HL-60 (cell line): ENCODE data around the gene CFAP100.

Experiments
- DNase-seq, 2 experiments: peaks; one replicate each; pipeline ENCODE4 v3.0.0-alpha.2; 2010 to 2020; ENCODE audit warnings: low read depth in 1 of 2, low spot score in 1 of 2
- H3K27ac ChIP-seq: fragments of 250-450 bp; sonication (Bioruptor Pico); replicated peaks from 2 replicates; pipeline ENCODE4 v1.5.1; 2020; ENCODE audit warnings: mild to moderate bottlenecking, moderate library complexity
- H3K27me3 ChIP-seq: fragments of 250-450 bp; sonication (Bioruptor Pico); 2 replicates; pipeline ENCODE4 v1.5.1; 2021; ENCODE audit warnings: mild to moderate bottlenecking, moderate library complexity; ENCODE audit not compliant: insufficient read depth, poor library complexity, severe bottlenecking
- H3K4me3 ChIP-seq: replicated peaks from 2 replicates; pipeline ENCODE4 v1.5.1; 2011; ENCODE audit warnings: mild to moderate bottlenecking, control low read depth, low read length; ENCODE audit not compliant: insufficient read depth
- GABPA ChIP-seq: IDR thresholded peaks from 2 replicates; pipeline ENCODE4 v1.6.1; 2012; ENCODE audit warnings: low read depth
- POLR2AphosphoS5 ChIP-seq: IDR thresholded peaks from 2 replicates; pipeline ENCODE4 v1.6.1; 2012; ENCODE audit warnings: low read depth
- SPI1 ChIP-seq: IDR thresholded peaks from 2 replicates; pipeline ENCODE4 v1.6.1; 2012; ENCODE audit warnings: low read depth, mild to moderate bottlenecking, borderline replicate concordance
- TF ChIP-seq, protein P1 (sequence below): IDR thresholded peaks from 2 replicates; pipeline ENCODE4 v1.6.1; 2012; ENCODE audit warnings: low read depth; ENCODE audit not compliant: insufficient replicate concordance
- TF ChIP-seq, protein P2 (sequence below): IDR thresholded peaks from one replicate; pipeline ENCODE4 v1.5.1; 2011; ENCODE audit warnings: low read length, control low read depth, inconsistent platforms; ENCODE audit not compliant: insufficient read depth

The CFAP100 gene

DNA sequence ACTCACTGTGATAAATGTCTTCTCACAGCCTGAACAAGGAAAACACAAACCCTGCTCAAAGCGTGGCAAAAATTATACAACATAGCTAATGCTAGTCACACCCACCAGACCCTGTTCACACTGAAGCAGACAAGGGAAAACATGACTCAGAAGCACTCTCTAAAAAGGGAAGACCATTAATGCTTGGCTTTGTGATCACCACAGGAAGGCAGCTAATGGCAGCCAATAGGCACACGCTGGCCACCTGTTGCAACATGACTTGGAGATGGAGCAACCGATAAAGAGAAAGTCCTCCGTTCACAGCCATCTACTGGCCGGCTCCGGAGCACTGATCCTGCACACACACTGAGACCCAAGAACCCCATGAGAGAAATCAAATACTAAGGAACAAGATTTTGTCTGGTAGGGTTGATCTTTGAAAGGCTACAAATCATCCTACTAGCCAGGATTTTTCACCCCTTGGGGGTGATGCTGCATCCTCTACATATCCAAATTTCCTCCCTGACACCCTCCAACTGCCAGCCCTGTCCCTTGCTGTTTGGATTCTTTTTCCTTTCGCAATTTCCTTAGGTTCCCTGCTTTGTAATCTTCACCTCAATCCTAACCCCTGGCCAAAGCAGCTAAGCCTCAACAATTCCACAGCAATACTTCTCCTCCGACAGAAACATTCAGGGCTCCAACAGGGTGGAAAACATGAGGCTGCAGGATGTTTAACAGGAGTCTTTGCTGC, 77.7 kb downstream of the CFAP100 start:
- TF ChIP-seq SPI1 (peak; percentile 88; the same call in 1 of the 2 replicates), POLR2AphosphoS5 (peak; percentile 81), GABPA (no peak)
- TF ChIP-seq, protein P1, sequence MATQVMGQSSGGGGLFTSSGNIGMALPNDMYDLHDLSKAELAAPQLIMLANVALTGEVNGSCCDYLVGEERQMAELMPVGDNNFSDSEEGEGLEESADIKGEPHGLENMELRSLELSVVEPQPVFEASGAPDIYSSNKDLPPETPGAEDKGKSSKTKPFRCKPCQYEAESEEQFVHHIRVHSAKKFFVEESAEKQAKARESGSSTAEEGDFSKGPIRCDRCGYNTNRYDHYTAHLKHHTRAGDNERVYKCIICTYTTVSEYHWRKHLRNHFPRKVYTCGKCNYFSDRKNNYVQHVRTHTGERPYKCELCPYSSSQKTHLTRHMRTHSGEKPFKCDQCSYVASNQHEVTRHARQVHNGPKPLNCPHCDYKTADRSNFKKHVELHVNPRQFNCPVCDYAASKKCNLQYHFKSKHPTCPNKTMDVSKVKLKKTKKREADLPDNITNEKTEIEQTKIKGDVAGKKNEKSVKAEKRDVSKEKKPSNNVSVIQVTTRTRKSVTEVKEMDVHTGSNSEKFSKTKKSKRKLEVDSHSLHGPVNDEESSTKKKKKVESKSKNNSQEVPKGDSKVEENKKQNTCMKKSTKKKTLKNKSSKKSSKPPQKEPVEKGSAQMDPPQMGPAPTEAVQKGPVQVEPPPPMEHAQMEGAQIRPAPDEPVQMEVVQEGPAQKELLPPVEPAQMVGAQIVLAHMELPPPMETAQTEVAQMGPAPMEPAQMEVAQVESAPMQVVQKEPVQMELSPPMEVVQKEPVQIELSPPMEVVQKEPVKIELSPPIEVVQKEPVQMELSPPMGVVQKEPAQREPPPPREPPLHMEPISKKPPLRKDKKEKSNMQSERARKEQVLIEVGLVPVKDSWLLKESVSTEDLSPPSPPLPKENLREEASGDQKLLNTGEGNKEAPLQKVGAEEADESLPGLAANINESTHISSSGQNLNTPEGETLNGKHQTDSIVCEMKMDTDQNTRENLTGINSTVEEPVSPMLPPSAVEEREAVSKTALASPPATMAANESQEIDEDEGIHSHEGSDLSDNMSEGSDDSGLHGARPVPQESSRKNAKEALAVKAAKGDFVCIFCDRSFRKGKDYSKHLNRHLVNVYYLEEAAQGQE, result no peak
- TF ChIP-seq, protein P2, sequence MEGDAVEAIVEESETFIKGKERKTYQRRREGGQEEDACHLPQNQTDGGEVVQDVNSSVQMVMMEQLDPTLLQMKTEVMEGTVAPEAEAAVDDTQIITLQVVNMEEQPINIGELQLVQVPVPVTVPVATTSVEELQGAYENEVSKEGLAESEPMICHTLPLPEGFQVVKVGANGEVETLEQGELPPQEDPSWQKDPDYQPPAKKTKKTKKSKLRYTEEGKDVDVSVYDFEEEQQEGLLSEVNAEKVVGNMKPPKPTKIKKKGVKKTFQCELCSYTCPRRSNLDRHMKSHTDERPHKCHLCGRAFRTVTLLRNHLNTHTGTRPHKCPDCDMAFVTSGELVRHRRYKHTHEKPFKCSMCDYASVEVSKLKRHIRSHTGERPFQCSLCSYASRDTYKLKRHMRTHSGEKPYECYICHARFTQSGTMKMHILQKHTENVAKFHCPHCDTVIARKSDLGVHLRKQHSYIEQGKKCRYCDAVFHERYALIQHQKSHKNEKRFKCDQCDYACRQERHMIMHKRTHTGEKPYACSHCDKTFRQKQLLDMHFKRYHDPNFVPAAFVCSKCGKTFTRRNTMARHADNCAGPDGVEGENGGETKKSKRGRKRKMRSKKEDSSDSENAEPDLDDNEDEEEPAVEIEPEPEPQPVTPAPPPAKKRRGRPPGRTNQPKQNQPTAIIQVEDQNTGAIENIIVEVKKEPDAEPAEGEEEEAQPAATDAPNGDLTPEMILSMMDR, result no peak
- peak overlapping the region; percentile 88 for H3K27ac ChIP-seq
- H3K4me3 ChIP-seq, result peak overlapping the region; percentile 75
- peak; percentile 97 for DNase-seq
- no peaks in the 10 kb centered on the region for H3K27me3 ChIP-seq

DNA sequence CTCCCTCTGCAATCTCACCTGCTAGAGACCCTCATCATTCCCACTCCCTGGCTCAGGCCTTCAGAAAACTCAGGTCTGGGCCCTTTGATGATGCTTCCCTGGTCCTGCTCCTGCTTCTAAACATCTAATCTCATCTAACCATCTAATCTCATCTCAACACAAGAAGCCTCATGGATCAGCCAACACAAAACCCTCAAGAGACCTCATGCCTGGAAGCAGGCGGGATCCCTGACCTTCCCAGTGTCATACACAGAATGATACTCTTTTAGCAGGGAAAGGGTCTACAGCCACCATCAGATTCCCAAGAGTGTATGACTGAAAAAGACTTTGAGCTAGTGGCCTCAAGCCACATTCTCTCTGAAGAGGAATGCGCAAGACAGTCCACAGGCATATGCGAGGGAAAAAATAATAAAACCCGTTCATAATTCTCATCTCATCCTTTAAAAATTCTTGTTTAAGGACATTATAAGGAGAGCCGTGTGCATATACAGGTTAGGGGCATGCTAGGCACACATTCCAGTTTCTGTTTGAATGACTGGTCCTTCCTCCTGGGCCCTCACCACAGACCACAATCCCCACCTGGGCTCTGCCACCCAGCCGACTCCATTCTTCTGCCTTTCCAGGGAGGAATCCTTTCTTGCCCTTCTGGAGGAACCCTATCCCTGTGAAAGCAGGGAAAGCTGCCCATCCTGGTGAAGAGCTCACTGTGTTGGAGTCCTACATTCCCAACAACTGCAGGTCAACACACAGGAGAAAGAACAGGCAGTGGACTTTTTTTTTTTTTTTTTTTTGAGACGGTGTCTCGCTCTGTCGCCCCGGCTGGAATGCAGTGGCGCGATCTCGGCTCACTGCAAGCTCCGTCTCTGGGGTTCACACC, 78.8 kb downstream of the CFAP100 start:
- Histone ChIP-seq H3K27me3 (no peaks in the 10 kb centered on the region), H3K4me3 (peak overlapping the region; percentile 75), H3K27ac (peak overlapping the region; percentile 88)
- peak; percentile 36 to 51 for DNase-seq
- TF ChIP-seq, protein P1, result no peak
- TF ChIP-seq POLR2AphosphoS5, result no peak
- TF ChIP-seq, protein P2, result no peak
- no peak for TF ChIP-seq GABPA
- no peak for TF ChIP-seq SPI1

DNA sequence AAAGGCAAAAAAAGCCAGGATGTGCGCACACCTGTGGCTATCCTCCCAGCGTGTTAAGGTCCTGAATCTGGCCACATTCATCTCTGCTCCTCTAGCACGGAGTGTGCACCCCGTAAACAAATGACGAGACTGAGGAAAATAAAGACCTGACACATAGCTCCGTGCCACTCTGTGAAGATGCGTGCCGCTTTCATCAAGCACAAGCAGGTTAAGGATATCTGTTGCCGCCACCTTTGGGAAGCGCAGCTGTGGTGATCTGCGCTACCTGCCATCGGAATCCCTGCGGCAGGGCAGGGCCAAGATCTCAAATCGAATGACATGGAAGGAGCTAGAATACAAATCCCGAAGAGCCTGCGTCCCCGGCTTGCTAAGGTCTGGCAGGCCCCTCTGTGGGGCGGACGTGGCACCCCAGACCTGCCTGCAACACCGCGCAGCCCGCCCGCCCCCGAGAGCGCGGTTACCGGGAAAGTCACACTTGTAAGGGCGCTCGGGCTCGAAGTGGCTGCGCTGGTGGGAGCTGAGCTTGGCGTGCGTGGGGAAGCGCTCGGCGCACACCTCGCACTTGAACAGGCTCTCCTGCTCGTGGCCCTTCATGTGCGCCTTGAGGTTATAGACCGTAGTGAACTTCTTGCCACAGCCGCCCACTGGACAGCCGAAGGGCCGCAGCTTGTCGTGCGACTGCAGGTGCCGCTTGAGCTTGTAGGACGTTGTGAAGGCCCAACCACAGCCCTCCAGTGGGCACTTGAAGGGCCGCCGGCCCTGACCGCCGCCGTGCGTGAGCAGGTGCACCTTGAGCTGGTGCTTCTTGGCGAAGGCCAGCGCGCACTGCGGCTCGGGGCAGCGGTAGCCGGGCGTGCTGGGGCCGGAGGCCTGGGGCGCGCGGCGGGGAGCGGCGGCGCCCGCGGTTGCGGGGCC, 80.0 kb downstream of the CFAP100 start:
- Histone ChIP-seq H3K27ac (peak overlapping the region; percentile 88), H3K4me3 (peak overlapping the region; percentile 75), H3K27me3 (no peaks in the 10 kb centered on the region)
- TF ChIP-seq GABPA, result no peak
- 0 out of 2 replicates have a peak, but pooled peaks have one; percentile 21 for TF ChIP-seq POLR2AphosphoS5
- peak in 1 of 2 experiments; percentile 41 for DNase-seq
